22Rv1 (cell line): Measurements from ENCODE around the gene NRXN2.

Experiments used
- H3K27ac ChIP-seq: fragments of 450-650 bp; 2 replicates; pipeline ENCODE4 v1.5.1; 2017
- ZFX ChIP-seq: fragments of 450-650 bp; IDR thresholded peaks from 2 replicates; pipeline ENCODE4 v1.6.1; 2017; ENCODE audit warnings: antibody characterized with exemption, borderline replicate concordance
- TF ChIP-seq, protein P1 (sequence below): fragments of 450-650 bp; IDR thresholded peaks from 2 replicates; pipeline ENCODE4 v1.5.1; 2017; ENCODE audit warnings: mild to moderate bottlenecking

The NRXN2 gene

GRCh38 chr11:64650923-64651523, 72.0 kb downstream of the NRXN2 start:
- no peak overlapping the region for H3K27ac ChIP-seq
- TF ChIP-seq ZFX: no peak
- TF ChIP-seq, protein P1, sequence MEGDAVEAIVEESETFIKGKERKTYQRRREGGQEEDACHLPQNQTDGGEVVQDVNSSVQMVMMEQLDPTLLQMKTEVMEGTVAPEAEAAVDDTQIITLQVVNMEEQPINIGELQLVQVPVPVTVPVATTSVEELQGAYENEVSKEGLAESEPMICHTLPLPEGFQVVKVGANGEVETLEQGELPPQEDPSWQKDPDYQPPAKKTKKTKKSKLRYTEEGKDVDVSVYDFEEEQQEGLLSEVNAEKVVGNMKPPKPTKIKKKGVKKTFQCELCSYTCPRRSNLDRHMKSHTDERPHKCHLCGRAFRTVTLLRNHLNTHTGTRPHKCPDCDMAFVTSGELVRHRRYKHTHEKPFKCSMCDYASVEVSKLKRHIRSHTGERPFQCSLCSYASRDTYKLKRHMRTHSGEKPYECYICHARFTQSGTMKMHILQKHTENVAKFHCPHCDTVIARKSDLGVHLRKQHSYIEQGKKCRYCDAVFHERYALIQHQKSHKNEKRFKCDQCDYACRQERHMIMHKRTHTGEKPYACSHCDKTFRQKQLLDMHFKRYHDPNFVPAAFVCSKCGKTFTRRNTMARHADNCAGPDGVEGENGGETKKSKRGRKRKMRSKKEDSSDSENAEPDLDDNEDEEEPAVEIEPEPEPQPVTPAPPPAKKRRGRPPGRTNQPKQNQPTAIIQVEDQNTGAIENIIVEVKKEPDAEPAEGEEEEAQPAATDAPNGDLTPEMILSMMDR: peak; percentile 52

- no peak for TF ChIP-seq ZFX
- TF ChIP-seq, protein P1: peak; percentile 58
- no peak overlapping the region for H3K27ac ChIP-seq
Measured at GRCh38 chr11:64649291-64649697, 73.7 kb downstream of the NRXN2 start.

- no peak overlapping the region for H3K27ac ChIP-seq
- TF ChIP-seq, protein P1: no peak
- TF ChIP-seq ZFX: no peak
Measured at GRCh38 chr11:64648551-64648950, 74.4 kb downstream of the NRXN2 start.

GRCh38 chr11:64647019-64647779, 75.8 kb downstream of the NRXN2 start:
- TF ChIP-seq, protein P1: no peak
- no peak for TF ChIP-seq ZFX
- no peak overlapping the region for H3K27ac ChIP-seq

GRCh38 chr11:64644647-64645275, 78.2 kb downstream of the NRXN2 start:
- no peak overlapping the region for H3K27ac ChIP-seq
- TF ChIP-seq ZFX: no peak
- TF ChIP-seq, protein P1: no peak

- no peak overlapping the region for H3K27ac ChIP-seq
- TF ChIP-seq, protein P1: no peak
- no peak for TF ChIP-seq ZFX
Measured at GRCh38 chr11:64643920-64644646, 78.9 kb downstream of the NRXN2 start.
